HG03558 (cell line): Measurements from ENCODE around the gene TPRG1.

ENCODE experiments used
- ATAC-seq: cut with Tn5 transposase; IDR thresholded peaks from one replicate; pipeline ENCODE4 v1.9.1; 2021; ENCODE audit warnings: moderate number of reproducible peaks; ENCODE audit not compliant: unreplicated experiment; ENCODE audit errors: extremely low read depth

TPRG1 gene, protein sequence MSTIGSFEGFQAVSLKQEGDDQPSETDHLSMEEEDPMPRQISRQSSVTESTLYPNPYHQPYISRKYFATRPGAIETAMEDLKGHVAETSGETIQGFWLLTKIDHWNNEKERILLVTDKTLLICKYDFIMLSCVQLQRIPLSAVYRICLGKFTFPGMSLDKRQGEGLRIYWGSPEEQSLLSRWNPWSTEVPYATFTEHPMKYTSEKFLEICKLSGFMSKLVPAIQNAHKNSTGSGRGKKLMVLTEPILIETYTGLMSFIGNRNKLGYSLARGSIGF

DNA sequence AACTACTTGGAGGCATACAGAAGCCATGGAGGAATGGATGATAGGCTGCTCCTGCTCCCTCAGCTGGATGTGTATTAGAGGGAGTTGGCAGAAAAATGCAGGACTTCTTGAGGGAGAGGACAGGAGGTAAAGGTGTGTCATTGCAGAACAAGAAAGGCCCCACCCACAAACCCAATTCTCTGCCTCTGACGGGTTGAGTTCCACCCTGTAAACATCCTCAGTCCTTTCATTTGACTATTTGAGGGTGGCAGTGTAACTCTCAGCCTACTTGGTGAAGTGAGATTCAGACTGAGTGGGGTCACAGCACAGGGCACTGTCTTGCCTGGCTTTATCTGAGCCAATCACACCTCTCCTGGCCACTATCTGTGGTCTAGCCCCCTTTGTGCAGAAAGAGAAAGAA, at the start of gene TPRG1:
Gene TPRG1, plus strand, starts transcription at position 265 of the 400 bp plus-strand sequence. CDS start 35,414 bp downstream, outside the sequence.
- no peak for ATAC-seq

DNA sequence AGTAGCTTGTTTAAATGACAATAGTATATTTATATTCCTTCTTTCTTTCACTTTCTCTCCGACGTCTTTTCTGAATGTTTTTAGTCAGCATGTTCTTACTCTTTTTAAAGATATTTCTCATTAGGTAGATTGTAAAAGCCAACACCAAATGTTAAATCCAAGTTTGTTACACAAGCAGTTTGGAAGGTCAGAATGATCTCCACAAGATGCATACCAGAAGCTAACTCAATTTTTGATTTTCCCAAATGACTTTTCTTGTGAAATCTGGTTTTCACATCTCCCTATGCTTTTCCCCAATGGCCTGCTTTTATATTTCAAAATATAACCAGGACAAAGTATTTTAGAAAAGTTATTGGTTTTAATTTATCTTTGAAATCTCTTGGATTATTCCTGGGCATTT, 49.7 kb upstream of the TPRG1 start:
- ATAC-seq: no peak

DNA sequence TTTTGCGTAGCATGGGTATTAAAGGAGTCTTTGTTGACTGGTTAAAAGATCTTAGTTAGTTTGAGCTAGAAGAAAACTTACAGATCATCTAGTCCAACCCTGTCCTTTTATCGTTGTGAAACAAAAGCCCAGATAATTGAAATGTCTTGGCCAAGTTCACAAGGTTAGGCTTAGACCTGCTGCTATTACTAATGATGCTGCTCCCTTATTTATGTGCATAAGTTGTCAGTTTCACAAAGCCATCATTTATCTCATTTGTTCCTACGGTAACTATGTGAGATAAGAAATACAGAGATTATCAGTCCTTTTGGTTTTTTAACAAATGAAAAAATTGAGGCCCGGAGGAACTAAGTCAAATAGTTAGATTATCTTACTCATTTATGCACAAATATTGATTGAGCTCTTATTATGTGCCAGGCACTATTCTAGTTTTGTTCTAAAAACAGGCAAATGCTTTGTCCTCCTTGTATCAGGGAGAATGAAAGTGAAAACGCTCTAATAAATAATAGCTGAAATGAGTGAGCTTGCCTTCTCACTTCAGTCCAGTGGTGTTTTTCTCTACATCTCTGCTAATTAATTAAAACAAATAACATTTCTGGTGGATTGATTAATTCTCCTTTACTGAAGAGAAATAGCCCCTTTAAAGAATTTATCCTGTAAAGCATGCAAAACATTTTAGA, 49.1 kb upstream of the TPRG1 start:
- no peak for ATAC-seq

DNA sequence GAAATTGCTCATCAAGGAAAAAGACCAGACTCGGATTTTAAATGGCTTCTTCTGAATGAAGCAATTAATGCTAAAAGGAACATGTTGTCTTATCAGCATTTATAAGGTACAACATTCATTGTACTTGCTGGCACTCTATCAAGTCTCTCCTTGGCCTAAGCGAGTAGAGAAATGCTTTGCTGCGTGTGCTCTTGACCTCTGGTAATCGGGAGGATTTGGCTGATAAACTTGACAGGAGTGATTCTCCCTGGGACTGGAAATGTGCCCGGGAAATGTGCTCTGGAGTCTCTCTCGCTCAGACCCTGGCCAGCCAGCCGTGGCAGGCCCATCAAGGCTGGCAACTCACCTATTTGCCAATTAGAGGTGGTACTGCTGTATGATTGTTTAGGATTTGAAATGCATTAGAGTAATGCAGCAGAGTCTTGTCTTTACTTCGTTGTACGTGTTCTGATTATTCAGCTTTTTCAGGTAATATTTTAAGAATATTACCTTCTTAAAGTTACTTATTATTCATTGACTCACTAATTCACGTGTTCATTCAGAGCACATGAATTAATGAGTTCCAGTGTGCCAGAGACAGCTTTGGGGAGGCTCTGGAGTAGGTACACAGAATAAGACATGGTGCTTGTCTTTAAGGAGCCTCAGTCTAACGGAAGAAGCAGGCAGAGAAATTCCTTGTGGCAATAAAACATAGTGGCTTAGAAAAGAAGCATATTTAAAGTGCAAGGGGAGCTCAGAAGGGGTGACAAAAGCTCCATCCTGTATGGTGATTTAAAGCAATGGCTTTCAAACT, 48.0 kb upstream of the TPRG1 start:
- no peak for ATAC-seq

DNA sequence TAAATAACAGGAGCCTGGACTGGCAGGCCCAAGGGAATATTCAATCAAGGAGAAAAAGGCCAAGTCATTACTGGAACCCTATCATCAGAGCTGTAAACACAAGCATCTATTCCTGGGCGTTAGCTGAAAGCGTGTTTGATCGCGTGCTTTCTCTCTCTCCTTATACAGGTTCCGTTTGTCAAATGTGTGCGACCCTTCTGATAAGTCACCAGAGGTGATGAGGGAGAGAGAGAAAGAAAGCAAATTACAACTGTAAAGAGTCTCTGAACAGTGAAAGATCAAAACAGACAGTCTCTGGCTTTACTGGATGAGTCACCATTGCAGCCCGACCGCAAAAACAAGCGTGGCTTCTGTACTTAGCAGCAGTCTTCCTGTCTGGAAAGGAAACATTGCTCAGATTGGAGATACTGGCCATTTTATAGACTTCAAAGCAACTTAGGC, 39.5 kb upstream of the TPRG1 start:
- ATAC-seq: peak; percentile 87

DNA sequence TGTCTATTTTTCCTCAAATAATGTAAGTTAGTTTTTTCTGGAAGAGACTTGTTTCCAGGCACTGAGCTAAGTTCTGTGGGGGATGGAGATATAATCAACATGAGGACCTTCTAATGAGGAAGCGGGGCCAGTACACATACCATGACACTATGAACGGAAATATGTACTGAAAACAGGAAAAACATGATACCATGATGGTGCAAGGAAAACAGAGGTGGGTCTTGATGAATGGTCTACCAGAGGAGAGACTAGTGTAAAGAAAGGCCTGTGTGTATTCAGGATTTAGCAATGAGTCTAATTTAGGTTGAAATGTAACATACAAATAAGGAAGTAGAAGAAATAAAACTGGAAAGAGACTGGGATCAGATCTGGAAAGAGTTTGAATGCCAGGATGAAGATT, 38.9 kb upstream of the TPRG1 start:
- ATAC-seq: no peak

DNA sequence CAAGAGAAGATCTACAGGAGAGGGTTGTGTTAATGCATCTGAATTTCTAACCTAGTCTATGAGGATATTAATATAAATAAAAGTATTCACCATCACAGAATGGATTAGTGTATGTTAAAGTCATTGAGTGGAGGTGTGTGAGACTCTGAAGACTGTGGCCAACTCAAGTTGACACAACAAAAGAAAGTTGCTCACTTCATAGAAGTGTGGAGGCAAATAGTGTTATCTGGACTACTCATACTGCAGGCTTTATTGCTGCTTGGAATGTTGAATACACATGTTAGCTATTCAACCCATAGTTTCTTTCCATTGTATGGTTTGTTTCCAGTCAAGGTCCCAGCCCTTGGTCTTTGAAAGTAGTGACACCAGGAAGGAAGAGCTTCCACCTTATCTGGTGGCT, 38.0 kb upstream of the TPRG1 start:
- ATAC-seq: no peak

DNA sequence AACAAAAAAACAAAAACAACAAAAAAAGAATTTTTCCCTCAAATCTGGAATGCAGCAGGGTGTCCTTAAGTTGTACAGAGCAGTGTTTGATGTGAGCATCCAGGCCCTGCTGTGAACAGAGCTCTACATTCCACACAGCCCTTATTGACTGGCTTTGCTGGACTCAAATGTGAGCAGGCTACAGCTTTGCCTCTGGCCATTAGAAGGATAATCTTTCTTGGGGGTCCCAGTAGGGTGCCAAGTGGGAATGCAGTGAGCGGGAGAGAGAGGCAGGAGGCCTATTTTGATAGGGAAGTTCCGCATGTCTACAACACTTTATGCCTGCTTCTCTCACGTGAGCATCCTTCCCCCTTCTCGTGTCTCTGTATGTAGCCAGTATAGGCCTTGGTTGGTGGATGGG, 34.4 kb upstream of the TPRG1 start:
- ATAC-seq: no peak

DNA sequence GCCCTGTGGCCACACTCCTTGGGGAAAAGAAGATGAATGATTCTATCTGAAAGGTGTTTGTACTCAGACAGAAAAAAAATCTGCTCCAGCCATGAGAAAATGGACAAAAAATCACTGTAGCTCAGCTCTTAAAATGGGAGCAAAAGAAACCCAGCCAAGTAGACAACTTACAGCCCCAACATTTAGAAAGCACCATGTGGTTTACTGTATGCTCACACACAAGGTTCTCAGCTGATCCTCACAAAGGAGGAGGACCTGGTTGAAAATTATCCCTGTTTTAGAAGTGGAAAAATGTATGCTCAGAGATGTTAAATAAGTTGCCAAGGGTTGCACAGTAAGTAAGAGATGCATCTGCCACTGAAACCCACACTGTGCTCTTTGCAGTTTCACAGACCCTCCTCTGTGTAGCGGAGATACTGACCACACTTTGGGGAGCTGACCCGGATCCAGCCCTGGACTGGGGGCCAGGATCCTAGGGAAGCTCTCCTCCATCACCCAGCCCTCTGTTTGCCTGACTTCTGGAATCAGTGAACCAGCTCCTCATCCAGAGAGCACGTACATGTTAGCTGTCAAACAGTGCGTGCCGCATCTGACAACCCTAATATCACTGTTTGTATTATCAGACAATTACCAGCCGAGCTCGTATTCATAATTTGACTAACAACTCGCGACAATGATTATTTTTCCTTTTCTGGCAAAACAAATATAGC, 32.7 kb upstream of the TPRG1 start:
- ATAC-seq: no peak

DNA sequence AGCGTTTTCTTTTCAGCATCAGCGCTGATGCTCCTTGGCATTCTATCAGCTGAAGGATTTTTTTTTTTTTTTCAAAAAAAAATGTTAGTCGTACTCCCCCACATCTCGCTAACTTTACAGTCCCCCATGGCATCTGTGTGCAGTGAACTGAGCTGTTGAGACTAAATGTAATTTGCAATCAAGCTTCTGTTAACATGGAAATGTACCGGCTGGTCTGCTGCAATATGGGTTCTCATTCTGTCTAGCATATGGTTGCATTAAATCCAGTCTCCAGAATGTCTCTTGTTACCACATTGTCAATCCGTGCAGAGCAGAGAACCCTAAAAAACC, 32.2 kb upstream of the TPRG1 start:
- ATAC-seq: no peak

DNA sequence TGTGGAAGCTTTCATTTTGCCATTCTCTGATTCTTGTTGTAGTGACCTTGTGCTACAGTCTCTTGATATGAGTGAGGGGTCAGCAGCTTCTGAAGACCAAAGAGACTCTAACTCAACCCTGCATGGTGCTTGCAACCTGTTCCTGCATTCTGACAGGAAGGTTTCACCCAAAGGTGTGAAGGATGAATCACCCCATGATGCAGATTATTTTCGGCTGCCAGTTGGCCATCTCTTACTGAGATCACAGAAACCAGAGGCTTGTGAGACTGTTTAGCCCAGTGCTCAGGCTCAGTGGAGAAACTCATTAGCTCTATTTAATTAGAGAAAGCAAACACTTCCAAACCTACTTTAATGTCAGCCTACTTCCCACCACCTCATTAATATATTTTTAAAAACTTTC, 29.2 kb upstream of the TPRG1 start:
- no peak for ATAC-seq

DNA sequence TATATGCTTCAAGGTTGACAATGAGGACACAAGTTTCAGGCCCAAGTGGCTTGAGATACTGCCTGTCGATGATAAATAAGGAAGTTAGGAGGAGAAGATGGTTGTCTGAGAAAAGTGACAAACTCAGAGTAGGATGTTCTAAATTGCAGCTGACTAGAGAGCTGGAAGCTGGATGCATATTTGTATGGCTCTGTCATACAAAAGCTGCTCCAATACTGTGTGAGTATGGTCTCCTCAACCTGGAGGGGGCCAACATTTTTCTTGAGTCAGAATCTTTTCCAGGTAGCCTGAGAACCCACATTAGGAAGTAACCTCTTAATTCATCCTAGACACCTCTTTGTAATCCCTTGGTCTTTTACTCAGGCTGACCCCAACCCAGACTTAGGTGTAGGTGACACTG, 28.4 kb upstream of the TPRG1 start:
- no peak for ATAC-seq

DNA sequence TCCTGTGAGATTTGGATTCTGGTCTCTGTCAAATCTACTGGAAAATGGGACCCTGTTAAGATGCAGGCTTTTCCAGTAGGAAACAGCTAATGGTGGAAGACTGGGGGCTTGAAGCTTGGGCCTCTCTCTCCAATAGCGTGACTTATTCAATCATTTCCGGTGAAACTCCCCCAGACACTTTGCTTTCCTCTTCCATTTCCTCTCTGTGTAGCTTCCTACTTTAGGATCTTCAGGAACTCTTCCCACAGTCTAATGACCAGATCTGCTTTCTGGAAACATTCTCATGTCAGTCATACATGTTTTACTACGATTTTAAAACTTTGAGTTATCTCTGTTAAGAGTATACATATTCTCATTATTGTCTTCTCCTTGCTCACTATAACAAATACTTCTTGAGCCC, 28.0 kb upstream of the TPRG1 start:
- no peak for ATAC-seq

DNA sequence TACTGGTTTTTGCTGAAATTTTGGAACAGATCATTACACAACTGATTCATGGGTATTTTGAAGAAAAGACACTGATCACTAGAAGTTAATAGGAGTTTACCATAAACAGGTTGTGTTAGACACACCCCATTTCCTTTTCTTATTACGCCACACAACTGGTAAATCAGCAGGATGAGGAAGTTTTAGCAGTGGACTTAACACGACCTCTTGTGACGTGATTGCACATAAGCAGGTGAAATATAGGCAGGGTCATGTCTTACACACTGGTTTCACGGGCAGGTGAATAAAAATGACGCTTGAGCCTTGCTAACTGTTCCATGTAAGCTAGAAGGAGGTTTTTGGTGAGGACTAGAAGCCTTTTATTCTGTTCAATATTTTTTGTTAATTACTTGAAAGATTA, 27.1 kb upstream of the TPRG1 start:
- no peak for ATAC-seq

DNA sequence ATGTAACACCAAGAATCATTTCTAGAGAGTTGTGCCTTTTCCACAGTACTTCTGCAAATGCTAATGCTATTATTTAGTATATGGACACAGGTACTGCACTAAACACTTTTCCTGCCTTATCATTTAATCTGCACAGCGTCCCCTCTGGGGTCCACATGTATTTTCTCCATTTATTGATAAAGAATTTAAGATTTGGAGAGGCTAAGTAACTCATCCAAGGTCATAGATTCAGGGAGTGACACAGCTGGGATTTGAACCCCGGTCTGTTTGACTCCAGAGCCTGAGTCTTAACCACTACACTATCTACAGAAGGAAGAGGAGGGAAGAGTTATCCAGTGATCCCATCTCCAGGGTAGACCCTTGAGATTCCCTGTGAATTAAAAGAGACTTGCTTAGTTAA, 24.9 kb upstream of the TPRG1 start:
- no peak for ATAC-seq

DNA sequence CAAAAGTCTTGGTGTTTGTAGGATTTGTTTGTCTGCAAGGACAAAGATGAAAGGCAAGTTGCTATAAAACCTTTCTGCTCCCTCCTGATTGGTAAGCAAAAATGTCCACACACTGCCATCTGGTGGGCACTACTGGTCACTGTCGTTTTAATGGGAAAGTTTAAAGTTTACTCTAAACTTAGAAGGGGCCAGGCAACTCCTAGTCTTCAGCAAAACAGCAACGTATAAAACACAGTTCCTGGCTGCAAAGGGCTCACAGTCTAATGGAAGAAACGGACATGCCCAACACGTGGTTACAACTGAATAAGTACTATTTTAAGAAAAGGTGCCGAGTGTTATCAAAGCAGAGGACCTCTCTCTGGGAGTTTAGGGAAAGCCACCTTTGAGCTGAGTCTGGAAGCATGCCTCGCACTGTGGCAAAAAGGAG, 23.7 kb upstream of the TPRG1 start:
- no peak for ATAC-seq

DNA sequence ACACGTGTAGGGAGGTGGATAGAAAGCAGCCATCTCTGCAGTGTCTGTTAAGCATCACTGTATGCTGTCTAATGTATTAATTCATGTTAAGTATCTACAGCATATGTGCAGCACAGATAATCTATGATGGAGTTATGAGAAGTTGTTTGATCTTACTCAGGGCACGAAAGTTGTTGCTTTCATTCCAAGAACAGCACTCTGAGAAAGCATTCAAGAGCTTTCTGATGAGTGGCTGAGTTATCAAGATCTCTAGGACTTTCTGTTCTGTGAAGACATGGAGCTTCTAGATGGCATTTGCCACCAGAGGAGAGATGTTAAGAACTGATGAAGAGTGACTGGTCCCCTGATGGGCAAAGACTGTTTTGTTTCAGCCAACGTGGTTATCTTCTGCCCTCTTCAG, 22.6 kb upstream of the TPRG1 start:
- ATAC-seq: no peak

DNA sequence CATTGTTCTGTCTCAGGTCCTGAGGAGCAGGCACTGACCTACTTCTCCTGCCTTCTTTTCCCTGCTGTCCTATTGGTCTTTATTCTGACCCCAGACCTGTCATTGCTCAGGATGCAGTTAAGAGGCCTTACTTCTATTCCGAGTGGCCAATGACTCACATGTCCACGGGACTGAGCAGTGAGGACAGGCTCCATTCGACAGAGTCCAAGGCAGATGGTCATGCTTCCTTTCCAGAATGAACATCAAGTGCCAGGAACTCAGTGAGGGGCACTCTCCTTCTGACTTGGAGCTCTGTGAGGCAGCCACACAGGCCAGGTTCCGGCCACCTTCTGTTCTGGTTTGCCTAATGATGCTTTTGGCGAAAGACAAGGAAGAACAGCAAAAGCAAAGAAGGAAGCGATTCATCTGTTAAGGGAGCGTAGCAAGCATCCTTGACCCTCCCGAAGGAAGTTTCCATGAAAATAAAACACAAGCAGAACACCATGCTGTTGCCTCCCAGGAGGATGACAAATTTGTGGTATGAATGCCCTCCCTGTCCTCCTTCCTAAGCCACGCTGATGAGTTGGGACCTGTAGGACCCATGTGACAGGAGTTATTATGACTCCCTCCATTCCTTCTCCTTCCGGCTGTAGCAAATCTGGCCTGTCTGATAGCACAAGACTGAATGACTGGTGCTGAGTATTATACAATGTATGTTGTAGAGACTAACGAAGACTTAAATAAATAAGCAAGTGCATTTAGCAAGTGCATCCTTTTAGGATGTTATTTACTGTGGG, 14.4 kb upstream of the TPRG1 start:
- no peak for ATAC-seq

DNA sequence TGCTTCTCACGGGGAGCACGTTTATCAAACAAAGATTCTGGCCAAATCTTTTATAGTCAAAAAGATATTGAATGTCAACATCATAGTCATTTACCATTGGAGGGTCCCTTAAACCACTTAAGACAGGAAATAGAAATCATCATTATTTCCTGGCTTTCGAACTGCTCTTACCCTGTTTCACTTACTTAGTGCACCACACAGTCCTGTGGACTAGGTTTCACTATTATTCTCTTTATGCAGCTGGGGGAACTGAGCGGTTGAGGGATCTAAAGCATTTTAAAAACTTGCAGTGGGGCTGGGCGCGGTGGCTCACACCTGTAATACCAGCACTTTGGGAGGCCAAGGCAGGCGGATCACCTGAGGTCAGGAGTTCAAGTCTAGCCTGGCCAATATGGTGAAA, 13.7 kb upstream of the TPRG1 start:
- ATAC-seq: no peak
